H1 (cell line): ENCODE results near the gene PIP5K1B. TPM values are rescaled to one million over a fixed set of nuclear protein-coding genes. Genes with fewer than 3 reads are reported as not detected.

ENCODE experiments used
- CTCF ChIA-PET: fragments of 300-600 bp; sonication (Branson Sonifier 250); formaldehyde crosslinking; loops from one replicate; lab custom pipeline; 2021; ENCODE audit not compliant: partially characterized antibody; lab: Charles Lee
- POLR2A ChIA-PET: fragments of 300-600 bp; sonication (Branson Sonifier 250); formaldehyde crosslinking; loops from one replicate; lab custom pipeline; 2021; ENCODE audit warnings: inconsistent platforms; ENCODE audit not compliant: partially characterized antibody; lab: Charles Lee
- DNase-seq, 2 experiments: peaks; one replicate each; pipeline versions ENCODE4 v3.0.0 to v3.0.0-alpha.2; 2010 to 2022; ENCODE audit warnings: low spot score in 2 of 2, low read depth in 1 of 2, mixed read lengths in 1 of 2
- FAIRE-seq: peaks from 2 replicates; lab custom pipeline; 2011; peaks lifted over from hg19 to GRCh38; lab: Jason Lieb, UNC
- H2AFZ ChIP-seq: 2 replicates; pipeline ENCODE4 v1.8.1; 2012; ENCODE audit warnings: low read length, inconsistent platforms
- H2AK5ac ChIP-seq: 2 replicates; pipeline ENCODE4 v1.6.1; 2013; ENCODE audit warnings: low read depth, low read length
- H2BK120ac ChIP-seq: replicated peaks from 2 replicates; pipeline ENCODE3; 2013; ENCODE audit warnings: low read depth, low read length, inconsistent platforms
- H2BK12ac ChIP-seq: 2 replicates; pipeline ENCODE4 v1.6.1; 2013; ENCODE audit warnings: low read depth, low read length
- H2BK15ac ChIP-seq: 2 replicates; pipeline ENCODE4 v1.6.1; 2013; ENCODE audit warnings: low read length
- H2BK20ac ChIP-seq: 2 replicates; pipeline ENCODE4 v1.6.1; 2013; ENCODE audit warnings: low read length
- H2BK5ac ChIP-seq: 2 replicates; pipeline ENCODE4 v1.6.1; 2013; ENCODE audit warnings: low read depth, low read length
- H3K14ac ChIP-seq: 2 replicates; pipeline ENCODE4 v1.6.1; 2013; ENCODE audit warnings: inconsistent platforms; ENCODE audit not compliant: insufficient read length
- H3K18ac ChIP-seq: 2 replicates; pipeline ENCODE4 v1.6.1; 2013; ENCODE audit warnings: low read length; ENCODE audit errors: extremely low read depth
- H3K23ac ChIP-seq: 2 replicates; pipeline ENCODE4 v1.6.1; 2013; ENCODE audit warnings: inconsistent platforms; ENCODE audit not compliant: insufficient read length
- H3K23me2 ChIP-seq: 2 replicates; pipeline ENCODE4 v1.6.1; 2013; ENCODE audit warnings: low read depth, low read length
- H3K27ac ChIP-seq: 2 replicates; pipeline ENCODE4 v1.6.1; 2011; ENCODE audit warnings: low read depth, low read length, inconsistent platforms
- H3K27me3 ChIP-seq, 4 experiments: replicated peaks in 1 of 4; 1 replicate in 1 of 4; 2 replicates in 3 of 4; pipeline versions ENCODE4 v1.6.1 to v1.8.1; 2011 to 2013; ENCODE audit warnings: low read length in 3 of 4, mild to moderate bottlenecking in 3 of 4, inconsistent platforms in 2 of 4, mixed read lengths in 2 of 4, moderate library complexity in 1 of 4; ENCODE audit not compliant: control insufficient read depth in 3 of 4, insufficient read depth in 3 of 4; ENCODE audit errors: extremely low read depth in 1 of 4
- H3K36me3 ChIP-seq, 4 experiments: 2 replicates each; pipeline versions ENCODE4 v1.6.1 to v1.8.1; 2011 to 2013; ENCODE audit warnings: mild to moderate bottlenecking in 4 of 4, low read length in 3 of 4, moderate library complexity in 2 of 4, control low read depth in 1 of 4, inconsistent platforms in 1 of 4; ENCODE audit not compliant: insufficient read depth in 4 of 4, control insufficient read depth in 2 of 4
- H3K4ac ChIP-seq: replicated peaks from 2 replicates; pipeline ENCODE3; 2013; ENCODE audit warnings: low read length, low read depth, mixed read lengths, inconsistent platforms; ENCODE audit not compliant: insufficient read length
- H3K4me1 ChIP-seq, 4 experiments: replicated peaks in 1 of 4; 1 replicate in 1 of 4; 2 replicates in 3 of 4; pipeline versions ENCODE4 v1.6.1 to v1.8.1; 2011 to 2013; ENCODE audit warnings: low read length in 3 of 4, inconsistent platforms in 2 of 4, mixed read lengths in 1 of 4; ENCODE audit not compliant: insufficient read depth in 4 of 4, control insufficient read depth in 3 of 4
- H3K4me2 ChIP-seq, 2 experiments: 2 replicates each; pipeline versions ENCODE4 v1.6.1 to v1.8.1; 2011 to 2013; ENCODE audit warnings: low read depth in 2 of 2, low read length in 2 of 2, control low read depth in 1 of 2, inconsistent platforms in 1 of 2, mild to moderate bottlenecking in 1 of 2; ENCODE audit not compliant: insufficient read depth in 1 of 2
- H3K4me3 ChIP-seq, 4 experiments: fragments of 200-600, 300-600 bp in 1 of 4; sonication (generic), shearing (Covaris generic), sonication (Bioruptor Twin) in 1 of 4; 2 replicates each; pipeline versions ENCODE4 v1.5.1 to v1.8.1; 2011 to 2016; ENCODE audit warnings: low read length in 4 of 4, low read depth in 3 of 4, control low read depth in 2 of 4, inconsistent platforms in 2 of 4, mild to moderate bottlenecking in 2 of 4, mixed read lengths in 1 of 4, moderate library complexity in 1 of 4; ENCODE audit not compliant: insufficient read depth in 2 of 4; ENCODE audit errors: extremely low read depth in 1 of 4
- H3K56ac ChIP-seq: replicated peaks from 2 replicates; pipeline ENCODE3; 2013; ENCODE audit warnings: low read depth, mild to moderate bottlenecking, mixed read lengths, low read length, inconsistent platforms; ENCODE audit not compliant: insufficient read length
- H3K79me1 ChIP-seq: 2 replicates; pipeline ENCODE4 v1.6.1; 2013; ENCODE audit warnings: low read depth, low read length, control low read depth
- H3K79me2 ChIP-seq, 2 experiments: 2 replicates each; pipeline versions ENCODE4 v1.6.1 to v1.8.1; 2012 to 2013; ENCODE audit warnings: low read length in 2 of 2, mild to moderate bottlenecking in 2 of 2, inconsistent platforms in 1 of 2; ENCODE audit not compliant: insufficient read depth in 2 of 2, control insufficient read depth in 1 of 2
- H3K9ac ChIP-seq, 4 experiments: replicated peaks in 1 of 4; 1 replicate in 1 of 4; 2 replicates in 3 of 4; pipeline versions ENCODE4 v1.6.1 to v1.8.1; 2011 to 2013; ENCODE audit warnings: low read depth in 3 of 4, low read length in 3 of 4, control low read depth in 2 of 4, mild to moderate bottlenecking in 2 of 4, moderate library complexity in 2 of 4, inconsistent platforms in 1 of 4; ENCODE audit errors: extremely low read depth in 1 of 4
- H3K9me3 ChIP-seq, 2 experiments: 2 replicates each; pipeline versions ENCODE4 v1.6.1 to v1.8.1; 2012 to 2013; ENCODE audit warnings: mild to moderate bottlenecking in 2 of 2, moderate library complexity in 2 of 2, control low read depth in 1 of 2, inconsistent platforms in 1 of 2, low read depth in 1 of 2, low read length in 1 of 2, mixed read lengths in 1 of 2; ENCODE audit not compliant: insufficient read depth in 2 of 2
- H4K20me1 ChIP-seq, 2 experiments: replicated peaks in 1 of 2; 2 replicates each; pipeline versions ENCODE3 to v1.8.1; 2011 to 2013; ENCODE audit warnings: inconsistent platforms in 2 of 2, low read length in 2 of 2, mild to moderate bottlenecking in 1 of 2; ENCODE audit not compliant: insufficient read depth in 2 of 2, control insufficient read depth in 1 of 2
- H4K5ac ChIP-seq: 2 replicates; pipeline ENCODE4 v1.6.1; 2013; ENCODE audit warnings: low read length, low read depth, mixed read lengths, inconsistent platforms; ENCODE audit not compliant: insufficient read length
- H4K8ac ChIP-seq: 2 replicates; pipeline ENCODE4 v1.8.0; 2013; ENCODE audit warnings: mild to moderate bottlenecking, moderate library complexity, low read length, inconsistent platforms; ENCODE audit not compliant: insufficient read depth; ENCODE audit errors: extremely low read depth
- H4K91ac ChIP-seq: replicated peaks from 2 replicates; pipeline ENCODE3; 2013; ENCODE audit warnings: low read length, mixed read lengths, inconsistent platforms; ENCODE audit not compliant: insufficient read length
- NANOG ChIP-seq: IDR thresholded peaks from 2 replicates; pipeline ENCODE4 v1.6.1; 2011; ENCODE audit warnings: low read length, low read depth, mild to moderate bottlenecking, inconsistent platforms; ENCODE audit not compliant: insufficient read depth, poor library complexity, severe bottlenecking
- RAD21 ChIP-seq, 2 experiments: IDR thresholded peaks in 1 of 2; conservative IDR thresholded peaks in 1 of 2; 2 replicates each; pipeline ENCODE4 v1.6.1; 2011; ENCODE audit warnings: low read depth in 2 of 2, low read length in 2 of 2, improper control_type of control experiment in 1 of 2, inconsistent platforms in 1 of 2, mild to moderate bottlenecking in 1 of 2, moderate library complexity in 1 of 2
- WGBS, 2 experiments: shearing (Covaris generic) in 1 of 2; methylation state at CpG; one replicate each; pipeline versions ENCODE4 v1.1.6 to v1.1.7; 2013 to 2015; ENCODE audit warnings: low lambda C conversion rate in 2 of 2, mixed read lengths in 2 of 2, inconsistent platforms in 1 of 2, low coverage in 1 of 2, missing lambda C conversion rate in 1 of 2; ENCODE audit not compliant: insufficient replicate concordance in 2 of 2, insufficient coverage in 1 of 2, insufficient read length in 1 of 2; ENCODE audit errors: extremely low coverage in 1 of 2, missing lambda C conversion rate in 1 of 2; 5-methylcytosine and 5-hydroxymethylcytosine counted together
- polyA plus RNA-seq, 7 experiments: library from polyadenylated mRNA; depleted of rRNA in 3 of 7; stranded (reverse) in 5 of 7; unstranded in 2 of 7; fragments of >200 nt in 5 of 7; fragments of 200-250 nt in 2 of 7; gene quantifications; 1 replicate in 5 of 7; 2 replicates in 1 of 7; 4 replicates in 1 of 7; pipeline versions ENCODE4 v1.2.1 to v1.2.3, GENCODE V29; 2011 to 2013; ENCODE audit warnings: missing spikeins in 2 of 7, mixed read lengths in 2 of 7
- total RNA-seq: library from RNA; stranded (reverse); fragmentation: NEBNext Ultra II Directional; extraction: Animal tissue kit (Norgen Biotek cat#: 25700); gene quantifications from 2 replicates; pipeline ENCODE4 v1.2.1, GENCODE V29; 2021
- TF ChIP-seq, protein P1 (sequence below): IDR thresholded peaks from 2 replicates; pipeline ENCODE4 v1.6.1; 2012; ENCODE audit warnings: inconsistent platforms

PIP5K1B gene
- total and polyA plus RNA-seq, 2 of the 8 experiments (the other 6 are each of a cell fraction or from before 2014, with no cell fraction given) = 4.7 to 7.7 TPM

DNA sequence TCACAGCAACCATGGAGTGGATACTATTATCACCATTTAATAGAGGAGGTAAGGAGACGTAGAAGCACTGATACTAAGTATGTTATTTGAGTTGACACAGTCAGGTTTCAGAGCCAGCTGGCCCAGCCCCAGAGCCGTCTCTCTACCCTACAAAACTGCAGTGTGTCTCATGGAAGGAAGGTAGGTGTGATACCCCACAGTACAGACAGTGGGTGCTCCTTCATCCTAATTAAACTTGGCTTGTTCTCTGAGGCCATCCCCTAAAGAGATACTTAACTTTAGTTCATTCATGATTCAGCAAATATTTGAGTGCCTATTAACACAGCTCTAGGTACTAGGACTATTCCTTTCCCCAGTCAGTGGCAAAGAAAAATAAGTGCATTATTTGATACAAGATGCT, 22.6 kb downstream of the PIP5K1B start:
- no peak overlapping the region for H2BK5ac ChIP-seq
- WGBS, 2 experiments = 76% methylated on average over 2 of the region's 2 CpGs; no CpG with 5 or more reads in 1 of the 2 experiments

More for the DNA sequence above, 22.6 kb downstream of the PIP5K1B start:
- ChIA-PET POLR2A (interaction anchor here (0.9 kb wide), 1 partner anchor 23 kb away, joined by 3 read pairs; no protein-coding TSS in a partner anchor), CTCF (interaction anchor here (0.6 to 1.9 kb wide), 10 partner anchors 13 to 1590 kb away, joined by 3 to 5 read pairs (median 4); no protein-coding TSS in a partner anchor)
- no peak overlapping the region for H3K9ac ChIP-seq
- no peak overlapping the region for H2BK15ac ChIP-seq
- no peak overlapping the region for H4K91ac ChIP-seq
- no peak overlapping the region for H3K18ac ChIP-seq
- H3K23me2 ChIP-seq = no peaks in the 10 kb centered on the region
- no peak for FAIRE-seq
- H3K9me3 ChIP-seq = no peaks in the 10 kb centered on the region
- TF ChIP-seq, protein P1, sequence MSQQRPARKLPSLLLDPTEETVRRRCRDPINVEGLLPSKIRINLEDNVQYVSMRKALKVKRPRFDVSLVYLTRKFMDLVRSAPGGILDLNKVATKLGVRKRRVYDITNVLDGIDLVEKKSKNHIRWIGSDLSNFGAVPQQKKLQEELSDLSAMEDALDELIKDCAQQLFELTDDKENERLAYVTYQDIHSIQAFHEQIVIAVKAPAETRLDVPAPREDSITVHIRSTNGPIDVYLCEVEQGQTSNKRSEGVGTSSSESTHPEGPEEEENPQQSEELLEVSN = no peak
- TF ChIP-seq NANOG (no peak), RAD21 (IDR thresholded peaks at IDR 0.05 in 1 of 2, conservative IDR thresholded peaks at IDR 0.05 in 1 of 2; ENCODE audit: low read depth in 2 of 2, low read length in 2 of 2) (peak in 1 of 2 experiments; percentile 19; a peak in 1 of 4 replicates)
- no peak overlapping the region for H2AK5ac ChIP-seq
- no peak overlapping the region for H2BK20ac ChIP-seq
- no peak overlapping the region for H3K56ac ChIP-seq
- no peak overlapping the region for H3K23ac ChIP-seq
- no peak overlapping the region for H3K14ac ChIP-seq
- H3K79me1 ChIP-seq = no peaks in the 10 kb centered on the region; the same call in 1 of the 2 replicates
- no peak overlapping the region for H3K4me3 ChIP-seq
- H2BK12ac ChIP-seq = no peak overlapping the region
- no peak overlapping the region for H2AFZ ChIP-seq
- H3K27ac ChIP-seq = no peak overlapping the region
- no peak overlapping the region for H3K4ac ChIP-seq
- no peaks in the 10 kb centered on the region for H4K20me1 ChIP-seq
- H3K4me1 ChIP-seq = no peaks in the 10 kb centered on the region
- no peak for DNase-seq
- peaks cover 0 to 6% of the 10 kb centered on the region in 2 experiments; a peak in 1 of 4 replicates for H3K79me2 ChIP-seq
- no peak overlapping the region for H4K5ac ChIP-seq
- H4K8ac ChIP-seq = no peak overlapping the region
- H3K36me3 ChIP-seq = no peaks in the 10 kb centered on the region
- no peak overlapping the region for H3K4me2 ChIP-seq
- no peaks in the 10 kb centered on the region for H3K27me3 ChIP-seq
- H2BK120ac ChIP-seq = no peak overlapping the region
